ENCODE data around the gene IL1R1. TPM values are rescaled to one million over a fixed set of nuclear protein-coding genes. Genes with fewer than 3 reads are reported as not detected.
A peak's percentile ranks its signal among the peaks of the same experiment; 100 is the strongest.

The IL1R1 gene
- total RNA-seq, 2 donors from 2014 or later = 65.1 to 281 TPM

GRCh38 chr2:102185347-102185746 lies 42.8 kb downstream of the IL1R1 start:
- ATAC-seq (ENCODE audit: insufficient number of reproducible peaks, low FRiP score, low read depth) (no peak), DNase-seq (ENCODE audit: low spot score) (no peak)
- TF ChIP-seq, protein P1, sequence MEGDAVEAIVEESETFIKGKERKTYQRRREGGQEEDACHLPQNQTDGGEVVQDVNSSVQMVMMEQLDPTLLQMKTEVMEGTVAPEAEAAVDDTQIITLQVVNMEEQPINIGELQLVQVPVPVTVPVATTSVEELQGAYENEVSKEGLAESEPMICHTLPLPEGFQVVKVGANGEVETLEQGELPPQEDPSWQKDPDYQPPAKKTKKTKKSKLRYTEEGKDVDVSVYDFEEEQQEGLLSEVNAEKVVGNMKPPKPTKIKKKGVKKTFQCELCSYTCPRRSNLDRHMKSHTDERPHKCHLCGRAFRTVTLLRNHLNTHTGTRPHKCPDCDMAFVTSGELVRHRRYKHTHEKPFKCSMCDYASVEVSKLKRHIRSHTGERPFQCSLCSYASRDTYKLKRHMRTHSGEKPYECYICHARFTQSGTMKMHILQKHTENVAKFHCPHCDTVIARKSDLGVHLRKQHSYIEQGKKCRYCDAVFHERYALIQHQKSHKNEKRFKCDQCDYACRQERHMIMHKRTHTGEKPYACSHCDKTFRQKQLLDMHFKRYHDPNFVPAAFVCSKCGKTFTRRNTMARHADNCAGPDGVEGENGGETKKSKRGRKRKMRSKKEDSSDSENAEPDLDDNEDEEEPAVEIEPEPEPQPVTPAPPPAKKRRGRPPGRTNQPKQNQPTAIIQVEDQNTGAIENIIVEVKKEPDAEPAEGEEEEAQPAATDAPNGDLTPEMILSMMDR (IDR thresholded peaks at IDR 0.05) = peak; percentile 22
- Histone ChIP-seq H3K36me3 (no peaks in the 10 kb centered on the region), H3K27ac (no peak overlapping the region), H3K9me3 (no peaks in the 10 kb centered on the region), H3K27me3 (replicated peaks; ENCODE audit: insufficient read depth) (no peaks in the 10 kb centered on the region), H3K4me3 (no peak overlapping the region), H3K4me1 (ENCODE audit: control insufficient read depth in 1 of 2, low read depth in 2 of 2) (peaks cover 4 to 9% of the 10 kb centered on the region in 2 donors)

GRCh38 chr2:102186791-102187495 lies 44.4 kb downstream of the IL1R1 start, which contains the start of gene IL1RL2:
IL1RL2 (plus strand) TSS chr2:102187023; CDS start chr2:102187868, 845 bp downstream.
- H3K27me3 ChIP-seq (replicated peaks; ENCODE audit: insufficient read depth) = no peaks in the 10 kb centered on the region
- DNase-seq (ENCODE audit: low spot score) (no peak), ATAC-seq (ENCODE audit: insufficient number of reproducible peaks, low FRiP score, low read depth) (no peak)
- H3K4me1 ChIP-seq (ENCODE audit: control insufficient read depth in 1 of 2, low read depth in 2 of 2) = peaks cover 0 to 5% of the 10 kb centered on the region in 2 donors
- peak within 1 kb of the TSS; percentile 74 for H3K4me3 ChIP-seq
- no peaks in the 10 kb centered on the region for H3K9me3 ChIP-seq
- TF ChIP-seq, protein P1 (IDR thresholded peaks at IDR 0.05) = no peak
- no peaks in the 10 kb centered on the region for H3K36me3 ChIP-seq
- H3K27ac ChIP-seq = no peak within 1 kb of the TSS

GRCh38 chr2:102187496-102188150 lies 45.1 kb downstream of the IL1R1 start:
- TF ChIP-seq, protein P1 (IDR thresholded peaks at IDR 0.05) = peak; percentile 46
- Histone ChIP-seq H3K9me3 (no peaks in the 10 kb centered on the region), H3K27me3 (replicated peaks; ENCODE audit: insufficient read depth) (no peaks in the 10 kb centered on the region), H3K36me3 (no peaks in the 10 kb centered on the region), H3K4me1 (ENCODE audit: control insufficient read depth in 1 of 2, low read depth in 2 of 2) (peaks cover 0 to 5% of the 10 kb centered on the region in 2 donors), H3K4me3 (peak overlapping the region; percentile 74), H3K27ac (no peak overlapping the region)
- ATAC-seq (ENCODE audit: insufficient number of reproducible peaks, low FRiP score, low read depth) = peak; percentile 54
- peak; percentile 15 for DNase-seq (ENCODE audit: low spot score)

GRCh38 chr2:102190430-102191107 lies 48.0 kb downstream of the IL1R1 start:
- TF ChIP-seq, protein P1 (IDR thresholded peaks at IDR 0.05) = no peak
- ATAC-seq (ENCODE audit: insufficient number of reproducible peaks, low FRiP score, low read depth) (no peak), DNase-seq (ENCODE audit: low spot score) (no peak)
- H3K9me3 ChIP-seq = no peaks in the 10 kb centered on the region
- no peak overlapping the region for H3K4me3 ChIP-seq
- peaks cover 0 to 5% of the 10 kb centered on the region in 2 donors for H3K4me1 ChIP-seq (ENCODE audit: control insufficient read depth in 1 of 2, low read depth in 2 of 2)
- H3K27me3 ChIP-seq (replicated peaks; ENCODE audit: insufficient read depth) = no peaks in the 10 kb centered on the region
- H3K27ac ChIP-seq = no peak overlapping the region
- H3K36me3 ChIP-seq = no peaks in the 10 kb centered on the region

- no peak for DNase-seq (ENCODE audit: low spot score)
- no peaks in the 10 kb centered on the region for H3K9me3 ChIP-seq
- H3K4me1 ChIP-seq (ENCODE audit: control insufficient read depth in 1 of 2, low read depth in 2 of 2) = peaks cover 0 to 5% of the 10 kb centered on the region in 2 donors
- no peak overlapping the region for H3K4me3 ChIP-seq
- no peak for ATAC-seq (ENCODE audit: insufficient number of reproducible peaks, low FRiP score, low read depth)
- TF ChIP-seq, protein P1 (IDR thresholded peaks at IDR 0.05) = no peak
- H3K36me3 ChIP-seq = no peaks in the 10 kb centered on the region
- no peak overlapping the region for H3K27ac ChIP-seq
- no peaks in the 10 kb centered on the region for H3K27me3 ChIP-seq (replicated peaks; ENCODE audit: insufficient read depth)
Measured at GRCh38 chr2:102191501-102191900, 49.0 kb downstream of the IL1R1 start.
